ENCODE results near the gene SEPTIN6. TPM values are rescaled to one million over a fixed set of nuclear protein-coding genes. Genes with fewer than 3 reads are reported as not detected.

The SEPTIN6 gene
- total RNA-seq, 1 experiment from 2014 or later: 61.5 TPM

- POLR2A ChIA-PET (ENCODE audit: low non-redundant PET): no interaction called here
- intact Hi-C loops (cut with micrococcal nuclease; ENCODE audit: unreplicated experiment): no loop called here
Observed at GRCh38 chrX:119647552-119648420, 45.2 kb downstream of the SEPTIN6 start.

GRCh38 chrX:119647089-119647488 is 45.9 kb downstream of the SEPTIN6 start:
- no peaks in the 10 kb centered on the region for H3K27me3 ChIP-seq (replicated peaks; ENCODE audit: insufficient read depth, low read depth, low read length, poor library complexity)
- H3K27ac ChIP-seq (ENCODE audit: low read depth, low read length, poor library complexity, severe bottlenecking): no peak overlapping the region
- H3K4me1 ChIP-seq (ENCODE audit: insufficient read depth, low read length, poor library complexity, severe bottlenecking): no peaks in the 10 kb centered on the region
- BruUV-seq (replicated peaks): no TSS peak
- POLR2A ChIA-PET (ENCODE audit: low non-redundant PET): no interaction called here
- H3K36me3 ChIP-seq (ENCODE audit: insufficient read depth, low read length, poor library complexity, severe bottlenecking): no peaks in the 10 kb centered on the region
- DNase-seq (ENCODE audit: low spot score): peak; percentile 12
- TF ChIP-seq EZH2 (IDR thresholded peaks at IDR 0.05; ENCODE audit: borderline replicate concordance, low read depth, low read length, poor library complexity, severe bottlenecking): no peak
- TF ChIP-seq CTCF (conservative IDR thresholded peaks at IDR 0.05; ENCODE audit: low read depth, low read length): no peak
- intact Hi-C loops (cut with micrococcal nuclease; ENCODE audit: unreplicated experiment): no loop called here
- H3K4me3 ChIP-seq (ENCODE audit: low read depth, low read length, poor library complexity, severe bottlenecking): no peak overlapping the region
- CTCF ChIA-PET: no interaction called here
- H3K9me3 ChIP-seq (ENCODE audit: low read depth, low read length, poor library complexity, severe bottlenecking): no peaks in the 10 kb centered on the region

More at GRCh38 chrX:119647552-119648420, 45.2 kb downstream of the SEPTIN6 start:
- Histone ChIP-seq H3K4me1 (ENCODE audit: insufficient read depth, low read length, poor library complexity, severe bottlenecking) (no peaks in the 10 kb centered on the region), H3K9me3 (ENCODE audit: low read depth, low read length, poor library complexity, severe bottlenecking) (no peaks in the 10 kb centered on the region), H3K27me3 (replicated peaks; ENCODE audit: insufficient read depth, low read depth, low read length, poor library complexity) (no peaks in the 10 kb centered on the region), H3K36me3 (ENCODE audit: insufficient read depth, low read length, poor library complexity, severe bottlenecking) (no peaks in the 10 kb centered on the region), H3K27ac (ENCODE audit: low read depth, low read length, poor library complexity, severe bottlenecking) (no peak overlapping the region), H3K4me3 (ENCODE audit: low read depth, low read length, poor library complexity, severe bottlenecking) (no peak overlapping the region)
- no peak for DNase-seq (ENCODE audit: low spot score)
- BruUV-seq (replicated peaks): no TSS peak
- CTCF ChIA-PET: no interaction called here
- TF ChIP-seq EZH2 (IDR thresholded peaks at IDR 0.05; ENCODE audit: borderline replicate concordance, low read depth, low read length, poor library complexity, severe bottlenecking): no peak
- TF ChIP-seq CTCF (conservative IDR thresholded peaks at IDR 0.05; ENCODE audit: low read depth, low read length): no peak

GRCh38 chrX:119646515-119646914 is 46.5 kb downstream of the SEPTIN6 start:
- ChIA-PET POLR2A (ENCODE audit: low non-redundant PET) (no interaction called here), CTCF (no interaction called here)
- no peak overlapping the region for H3K27ac ChIP-seq (ENCODE audit: low read depth, low read length, poor library complexity, severe bottlenecking)
- DNase-seq (ENCODE audit: low spot score): peak; percentile 6
- H3K36me3 ChIP-seq (ENCODE audit: insufficient read depth, low read length, poor library complexity, severe bottlenecking): no peaks in the 10 kb centered on the region
- H3K27me3 ChIP-seq (replicated peaks; ENCODE audit: insufficient read depth, low read depth, low read length, poor library complexity): no peaks in the 10 kb centered on the region
- intact Hi-C loops (cut with micrococcal nuclease; ENCODE audit: unreplicated experiment): no loop called here
- H3K4me3 ChIP-seq (ENCODE audit: low read depth, low read length, poor library complexity, severe bottlenecking): no peak overlapping the region
- H3K4me1 ChIP-seq (ENCODE audit: insufficient read depth, low read length, poor library complexity, severe bottlenecking): no peaks in the 10 kb centered on the region
- no peaks in the 10 kb centered on the region for H3K9me3 ChIP-seq (ENCODE audit: low read depth, low read length, poor library complexity, severe bottlenecking)
- no TSS peak for BruUV-seq (replicated peaks)
- TF ChIP-seq EZH2 (IDR thresholded peaks at IDR 0.05; ENCODE audit: borderline replicate concordance, low read depth, low read length, poor library complexity, severe bottlenecking): no peak
- no peak for TF ChIP-seq CTCF (conservative IDR thresholded peaks at IDR 0.05; ENCODE audit: low read depth, low read length)

Measured in A673 (cell line).